ENCODE results near the gene MZT1. TPM values are rescaled to one million over a fixed set of nuclear protein-coding genes. Genes with fewer than 3 reads are reported as not detected.

Gene MZT1
- total RNA-seq, 1 experiment from 2014 or later = 21.3 TPM

DNA sequence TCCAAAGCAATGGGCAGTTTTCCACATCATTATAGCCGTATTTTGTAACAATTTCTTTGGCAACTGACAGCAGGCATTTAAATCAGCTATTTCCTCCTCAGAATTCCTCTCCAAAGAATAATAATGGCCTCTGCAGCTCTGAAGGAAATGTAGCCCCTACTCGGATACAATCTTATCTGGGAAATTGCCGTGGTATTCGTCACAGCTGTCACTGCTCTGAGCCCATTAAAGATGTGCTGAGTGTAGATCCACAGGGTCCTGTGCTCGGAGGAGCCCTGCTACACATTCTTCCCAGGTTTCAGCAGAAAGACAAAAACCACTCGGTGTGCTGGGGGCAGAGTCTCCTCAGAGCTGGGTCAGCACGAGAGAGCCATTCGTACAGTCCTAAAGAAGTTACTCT is 33.1 kb downstream of the MZT1 start:
- Histone ChIP-seq H2BK15ac (ENCODE audit: low read depth, low read length) (no peak overlapping the region), H3K23me2 (ENCODE audit: insufficient read length, low read depth, low read length, poor library complexity, severe bottlenecking) (no peaks in the 10 kb centered on the region), H3K18ac (ENCODE audit: insufficient read length, low read depth, low read length) (no peak overlapping the region), H4K91ac (ENCODE audit: insufficient read length, low read depth, low read length) (no peak overlapping the region), H4K20me1 (ENCODE audit: control insufficient read depth, insufficient read depth, insufficient read length) (no peaks in the 10 kb centered on the region), H3T11ph (ENCODE audit: low read length) (no peak overlapping the region), H3K23ac (ENCODE audit: insufficient read length, low read depth, low read length) (no peak overlapping the region), H3K4ac (ENCODE audit: low read depth, low read length) (no peak overlapping the region), H2BK20ac (ENCODE audit: low read depth, low read length, poor library complexity, severe bottlenecking) (no peak overlapping the region), H4K8ac (replicated peaks; ENCODE audit: insufficient read length, low read depth, low read length) (no peak overlapping the region), H3K9me3 (ENCODE audit: control insufficient read depth, low read depth, low read length) (peaks cover 7% of the 10 kb centered on the region), H2BK120ac (ENCODE audit: low read depth, low read length, poor library complexity, severe bottlenecking) (no peak overlapping the region), H3K4me2 (ENCODE audit: insufficient read depth, insufficient read length, low read length) (no peak overlapping the region), H2AK5ac (ENCODE audit: insufficient read length, low read length) (no peak overlapping the region), H3K9ac (ENCODE audit: extremely low read depth, insufficient read length, low read length) (no peak overlapping the region), H4K5ac (ENCODE audit: insufficient read length, low read depth, low read length) (no peak overlapping the region), H3K4me1 (ENCODE audit: insufficient read depth, low read length) (no peaks in the 10 kb centered on the region), H3K14ac (ENCODE audit: insufficient read depth, low read length) (no peak overlapping the region), H2BK12ac (ENCODE audit: insufficient read length, low read depth, low read length) (no peak overlapping the region), H3K79me1 (ENCODE audit: insufficient read depth, low read depth, low read length, poor library complexity, severe bottlenecking) (no peaks in the 10 kb centered on the region), H2AFZ (ENCODE audit: low read length) (no peak overlapping the region), H3K27ac (ENCODE audit: insufficient read length, low read depth, low read length) (no peak overlapping the region), H3K56ac (ENCODE audit: insufficient read length, low read depth, low read length) (no peak overlapping the region), H2BK5ac (ENCODE audit: insufficient read length, low read length) (no peak overlapping the region), H3K79me2 (ENCODE audit: insufficient read depth, low read length) (no peaks in the 10 kb centered on the region), H3K27me3 (ENCODE audit: insufficient read depth, low read length) (no peaks in the 10 kb centered on the region)
- H3K27ac Mint-ChIP-seq = no peak overlapping the region
- no peak overlapping the region for H3K4me3 Mint-ChIP-seq
- TF ChIP-seq, protein P1, sequence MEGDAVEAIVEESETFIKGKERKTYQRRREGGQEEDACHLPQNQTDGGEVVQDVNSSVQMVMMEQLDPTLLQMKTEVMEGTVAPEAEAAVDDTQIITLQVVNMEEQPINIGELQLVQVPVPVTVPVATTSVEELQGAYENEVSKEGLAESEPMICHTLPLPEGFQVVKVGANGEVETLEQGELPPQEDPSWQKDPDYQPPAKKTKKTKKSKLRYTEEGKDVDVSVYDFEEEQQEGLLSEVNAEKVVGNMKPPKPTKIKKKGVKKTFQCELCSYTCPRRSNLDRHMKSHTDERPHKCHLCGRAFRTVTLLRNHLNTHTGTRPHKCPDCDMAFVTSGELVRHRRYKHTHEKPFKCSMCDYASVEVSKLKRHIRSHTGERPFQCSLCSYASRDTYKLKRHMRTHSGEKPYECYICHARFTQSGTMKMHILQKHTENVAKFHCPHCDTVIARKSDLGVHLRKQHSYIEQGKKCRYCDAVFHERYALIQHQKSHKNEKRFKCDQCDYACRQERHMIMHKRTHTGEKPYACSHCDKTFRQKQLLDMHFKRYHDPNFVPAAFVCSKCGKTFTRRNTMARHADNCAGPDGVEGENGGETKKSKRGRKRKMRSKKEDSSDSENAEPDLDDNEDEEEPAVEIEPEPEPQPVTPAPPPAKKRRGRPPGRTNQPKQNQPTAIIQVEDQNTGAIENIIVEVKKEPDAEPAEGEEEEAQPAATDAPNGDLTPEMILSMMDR (conservative IDR thresholded peaks at IDR 0.05) = no peak
- no peaks in the 10 kb centered on the region; the same call in 1 of the 2 replicates for H3K27me3 Mint-ChIP-seq (ENCODE audit: low read depth)
- peaks cover 10 to 25% (median 13%) of the 10 kb centered on the region in 3 experiments for H3K36me3 Mint-ChIP-seq (ENCODE audit: insufficient read depth in 1 of 3, low read depth in 3 of 3)
- DNase-seq = no peak
- peaks cover 24 to 27% of the 10 kb centered on the region in 2 experiments for H3K9me3 Mint-ChIP-seq
- WGBS (ENCODE audit: extremely low coverage, insufficient read length, low lambda C conversion rate) = no CpG with 5 or more reads among the region's 8 CpGs
- no peaks in the 10 kb centered on the region for H3K4me1 Mint-ChIP-seq
